Prostate gland (tissue), 2 donors: ENCODE measurements around the gene SMU1.
"Not testable (repeated sequence)": the region's sequence is repeated elsewhere in the genome, so short reads cannot be mapped to it uniquely, and the experiment has no call there.

Source experiments
- POLR2A ChIP-seq: fragments of 450-650 bp; IDR thresholded peaks from one replicate; pipeline ENCODE4 v1.6.1; 2016; ENCODE audit warnings: antibody characterized with exemption, mild to moderate bottlenecking
- POLR2AphosphoS5 ChIP-seq: sonication (generic); formaldehyde crosslinking; IDR thresholded peaks from one replicate; pipeline ENCODE4 v1.6.1; 2017; ENCODE audit warnings: antibody characterized with exemption
- TF ChIP-seq, protein P1 (sequence below), 4 experiments: fragments of 200-600 bp in 2 of 4; fragments of 450-650 bp in 2 of 4; sonication (generic) in 2 of 4; IDR thresholded peaks; 1 replicate in 3 of 4; 2 replicates in 1 of 4; pipeline ENCODE4 v1.5.1; 2016 to 2019; ENCODE audit warnings: antibody characterized with exemption in 4 of 4, mild to moderate bottlenecking in 2 of 4, moderate library complexity in 2 of 4

DNA sequence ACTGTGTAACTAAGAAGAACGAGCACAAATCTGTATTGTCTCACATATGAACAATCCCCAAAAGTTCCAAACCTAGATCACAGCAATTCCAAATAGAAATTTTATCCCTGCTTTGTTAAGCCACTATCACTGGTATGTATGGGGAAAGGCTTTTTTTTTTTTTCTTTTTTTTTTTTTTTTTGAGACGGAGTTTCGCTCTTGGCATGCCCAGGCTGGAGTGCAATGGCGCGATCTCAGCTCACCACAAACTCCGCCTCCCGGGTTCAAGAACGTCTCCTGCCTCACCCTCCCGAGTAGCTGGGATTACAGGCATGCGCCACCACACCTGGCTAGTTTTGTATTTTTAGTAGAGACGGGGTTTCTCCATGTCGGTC is 75.8 kb downstream of the SMU1 start:
- TF ChIP-seq, protein P1, sequence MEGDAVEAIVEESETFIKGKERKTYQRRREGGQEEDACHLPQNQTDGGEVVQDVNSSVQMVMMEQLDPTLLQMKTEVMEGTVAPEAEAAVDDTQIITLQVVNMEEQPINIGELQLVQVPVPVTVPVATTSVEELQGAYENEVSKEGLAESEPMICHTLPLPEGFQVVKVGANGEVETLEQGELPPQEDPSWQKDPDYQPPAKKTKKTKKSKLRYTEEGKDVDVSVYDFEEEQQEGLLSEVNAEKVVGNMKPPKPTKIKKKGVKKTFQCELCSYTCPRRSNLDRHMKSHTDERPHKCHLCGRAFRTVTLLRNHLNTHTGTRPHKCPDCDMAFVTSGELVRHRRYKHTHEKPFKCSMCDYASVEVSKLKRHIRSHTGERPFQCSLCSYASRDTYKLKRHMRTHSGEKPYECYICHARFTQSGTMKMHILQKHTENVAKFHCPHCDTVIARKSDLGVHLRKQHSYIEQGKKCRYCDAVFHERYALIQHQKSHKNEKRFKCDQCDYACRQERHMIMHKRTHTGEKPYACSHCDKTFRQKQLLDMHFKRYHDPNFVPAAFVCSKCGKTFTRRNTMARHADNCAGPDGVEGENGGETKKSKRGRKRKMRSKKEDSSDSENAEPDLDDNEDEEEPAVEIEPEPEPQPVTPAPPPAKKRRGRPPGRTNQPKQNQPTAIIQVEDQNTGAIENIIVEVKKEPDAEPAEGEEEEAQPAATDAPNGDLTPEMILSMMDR (IDR thresholded peaks at IDR 0.05), result not testable (repeated sequence)
- not testable (repeated sequence) for TF ChIP-seq POLR2AphosphoS5, POLR2A
